Stimulated activated CD4-positive, alpha-beta T cell treated with anti-CD3 and anti-CD28 coated beads, Interleukin-4, amount 100 ng/mL, for 24 hours (primary cell): ENCODE measurements around the gene CNTNAP2.

Source experiments
- DNase-seq: peaks from one replicate; pipeline ENCODE4 v3.0.0-alpha.2; 2020

The CNTNAP2 gene

DNA sequence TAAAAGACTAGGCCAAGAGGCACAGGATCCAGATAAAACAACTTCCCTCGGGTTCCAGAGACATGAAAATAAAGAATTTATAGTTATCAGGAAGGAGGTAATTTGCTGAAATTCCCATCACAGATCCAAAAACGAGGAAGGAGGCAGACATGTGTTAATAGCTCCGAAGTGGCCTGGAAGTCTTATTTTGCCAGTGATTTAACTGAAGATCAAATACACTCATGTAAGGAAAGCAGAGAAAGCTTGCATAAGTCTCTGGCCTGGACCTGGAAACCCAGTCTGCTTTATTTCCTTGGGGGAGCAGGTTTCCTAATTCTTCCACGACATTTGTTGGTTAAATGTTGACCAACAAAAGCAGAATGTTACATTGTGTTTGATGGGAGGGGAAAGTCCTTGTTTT lies 1975.3 kb downstream of the CNTNAP2 start:
- DNase-seq: no peak

DNA sequence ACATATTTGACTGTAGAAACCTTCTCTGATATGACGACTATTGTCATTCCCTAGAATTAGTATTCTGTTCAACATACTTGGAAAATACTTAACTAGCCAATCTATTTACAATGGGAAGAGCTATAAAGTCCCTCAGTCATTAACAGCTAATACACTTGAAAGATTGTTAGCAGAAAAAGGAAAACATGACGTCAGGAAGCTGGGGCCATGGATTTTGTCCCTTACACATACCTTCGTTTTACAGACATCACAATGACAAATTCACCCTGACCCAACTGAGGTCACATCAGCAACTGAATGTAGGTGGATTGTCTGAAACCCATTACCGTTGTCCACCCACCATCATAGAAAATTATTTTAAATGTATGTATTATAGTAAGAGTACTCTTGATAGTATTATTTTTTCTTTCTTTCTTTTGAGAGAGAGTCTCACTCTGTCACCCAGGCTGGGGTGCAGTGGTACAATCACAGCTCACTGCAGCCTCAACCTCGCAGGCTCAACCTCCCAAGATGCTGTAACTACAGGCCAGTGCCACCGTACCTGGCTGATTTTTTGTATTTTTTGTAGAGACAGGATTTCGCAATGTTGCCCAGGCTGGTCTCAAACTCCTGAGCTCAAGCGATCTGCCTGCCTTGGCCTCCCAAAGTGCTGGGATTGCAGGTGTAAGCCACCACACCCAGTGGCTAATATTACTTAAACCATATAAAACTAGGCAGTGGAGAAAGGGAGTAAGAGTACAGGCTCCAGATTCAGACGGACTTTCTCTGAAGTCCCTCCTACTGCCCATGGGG lies 1977.0 kb downstream of the CNTNAP2 start:
- no peak for DNase-seq

DNA sequence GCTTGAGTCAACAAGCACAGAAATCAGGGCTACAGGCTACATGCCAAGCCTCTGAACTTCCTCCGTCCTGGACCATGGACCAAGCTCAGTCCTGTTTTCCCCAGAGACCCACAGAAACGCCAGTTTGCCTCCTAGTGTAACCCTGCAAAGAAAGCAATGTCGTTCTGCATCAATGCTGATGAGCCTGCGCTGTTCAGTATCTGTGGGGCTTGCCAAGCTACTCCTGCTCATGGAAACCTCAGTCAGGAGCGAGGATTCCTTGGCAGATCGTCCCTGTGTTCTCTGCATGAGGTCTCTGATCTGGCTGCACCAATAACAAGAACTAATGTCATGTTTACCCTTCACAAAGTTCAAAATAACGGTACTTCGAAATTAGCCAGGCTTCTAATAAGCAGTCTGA lies 1978.5 kb downstream of the CNTNAP2 start:
- DNase-seq: no peak

DNA sequence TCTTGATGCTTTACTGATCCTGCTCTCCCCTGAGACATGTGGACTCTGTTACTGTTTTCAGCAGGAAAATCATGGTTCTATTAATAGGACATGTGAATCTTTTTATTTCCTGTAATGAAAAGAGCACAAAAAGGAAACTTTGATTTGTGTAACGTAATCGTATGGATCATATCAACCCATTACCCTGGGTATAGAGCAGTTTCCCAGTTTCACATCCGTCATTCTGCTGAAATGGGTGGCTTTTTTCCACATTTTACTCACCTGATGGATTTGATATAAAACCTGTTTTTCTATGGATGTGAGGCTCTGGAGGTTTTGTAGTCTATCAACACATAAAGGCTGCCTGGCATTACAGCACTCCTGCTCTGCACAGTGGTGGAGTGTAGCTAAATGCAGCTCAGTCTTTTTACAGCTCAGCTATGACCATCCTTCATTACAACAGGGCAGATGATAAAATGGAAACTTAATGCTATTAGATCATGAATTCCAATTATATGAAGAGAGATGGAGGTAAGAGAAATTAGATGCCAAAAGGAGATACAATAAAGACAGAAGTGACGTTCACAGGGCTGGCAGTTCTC lies 1987.6 kb downstream of the CNTNAP2 start:
- no peak for DNase-seq

DNA sequence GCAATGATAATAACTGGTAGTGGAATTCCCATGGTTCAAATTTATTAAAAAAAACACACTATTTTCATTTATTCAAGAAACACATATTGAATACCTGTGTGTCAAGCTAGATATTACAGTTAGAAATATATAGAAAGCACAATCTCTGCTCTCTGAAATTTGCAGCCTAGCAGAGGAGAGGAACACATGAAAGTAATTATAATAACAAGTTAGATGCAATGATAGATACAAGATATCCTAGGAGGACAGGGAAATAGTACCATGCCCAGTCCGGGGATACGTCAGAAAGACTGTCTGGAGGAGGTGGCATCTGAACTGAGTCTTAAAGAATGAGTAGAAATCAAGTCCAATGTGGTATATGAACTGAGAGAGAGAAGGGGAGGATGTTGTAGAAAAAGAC lies 1988.3 kb downstream of the CNTNAP2 start:
- DNase-seq: no peak

DNA sequence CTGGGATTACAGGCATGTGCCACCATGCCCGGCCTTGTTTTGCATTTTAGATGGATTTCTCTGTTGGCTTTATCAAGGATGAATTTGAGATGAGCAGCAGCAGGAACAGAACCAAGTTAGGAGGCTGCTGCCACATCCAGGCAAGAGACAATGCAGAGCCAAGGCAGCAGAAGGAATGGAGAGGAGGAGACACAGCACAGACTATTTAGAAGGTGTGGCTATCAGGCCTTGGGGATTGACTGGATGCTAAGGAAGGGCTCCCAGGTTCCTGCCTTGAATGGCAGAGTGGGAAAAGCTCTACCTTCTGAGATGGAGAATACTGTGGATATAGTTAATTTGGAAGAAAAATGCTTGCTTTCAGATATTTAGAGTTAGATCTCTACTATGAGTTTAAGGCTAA lies 1989.3 kb downstream of the CNTNAP2 start:
- DNase-seq: no peak

DNA sequence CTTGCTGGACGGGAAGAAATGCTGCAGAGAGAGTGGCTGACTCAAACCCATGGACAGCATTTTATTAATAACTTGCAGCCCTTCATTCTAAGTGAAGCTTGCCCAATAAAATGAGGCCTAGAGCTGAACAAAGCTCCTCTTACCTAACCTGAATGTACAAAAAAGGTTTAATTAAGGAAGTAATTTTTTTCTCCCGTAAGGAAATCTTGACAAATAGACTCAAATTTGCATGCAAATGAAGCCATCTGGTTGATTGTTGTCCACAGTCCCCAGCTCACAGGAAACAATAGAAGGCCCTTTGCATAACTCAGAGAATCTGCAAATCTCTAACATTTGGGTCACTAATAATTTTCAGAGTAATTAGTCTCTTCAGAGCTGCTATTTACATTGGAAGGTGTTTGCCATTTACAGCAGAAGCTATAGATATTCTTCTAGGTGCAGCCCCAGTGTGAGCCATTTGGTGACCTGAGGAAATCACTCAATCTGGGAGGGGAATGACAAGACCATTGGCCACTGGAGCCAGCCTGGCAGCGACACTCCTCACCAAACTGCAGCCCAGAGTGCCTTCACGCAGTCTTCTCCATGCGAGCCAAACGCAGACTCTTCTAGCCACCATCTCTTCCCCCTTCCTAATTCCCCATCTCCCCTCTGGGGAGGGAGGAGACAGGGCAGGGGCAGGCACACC lies 1991.0 kb downstream of the CNTNAP2 start:
- DNase-seq: no peak

DNA sequence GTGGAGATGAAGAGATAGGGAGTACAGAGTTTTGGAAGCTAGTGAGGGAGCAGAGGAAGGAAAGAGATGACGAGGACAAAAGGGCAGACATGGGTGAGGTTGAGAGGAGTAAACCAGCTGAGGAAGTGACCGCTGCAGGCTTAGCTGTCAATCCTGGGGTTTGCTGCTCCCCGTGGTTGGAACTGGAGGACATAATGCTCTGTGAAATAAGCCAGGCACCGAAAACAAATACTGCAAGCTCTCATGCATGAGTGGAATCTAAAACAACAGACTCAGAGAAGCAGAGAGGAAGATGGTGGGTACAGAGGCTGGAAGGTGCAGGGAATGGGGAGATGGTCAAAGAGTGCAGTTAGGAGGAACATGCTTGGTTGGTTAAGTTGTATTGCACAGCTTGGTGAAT lies 1991.8 kb downstream of the CNTNAP2 start:
- DNase-seq: no peak

DNA sequence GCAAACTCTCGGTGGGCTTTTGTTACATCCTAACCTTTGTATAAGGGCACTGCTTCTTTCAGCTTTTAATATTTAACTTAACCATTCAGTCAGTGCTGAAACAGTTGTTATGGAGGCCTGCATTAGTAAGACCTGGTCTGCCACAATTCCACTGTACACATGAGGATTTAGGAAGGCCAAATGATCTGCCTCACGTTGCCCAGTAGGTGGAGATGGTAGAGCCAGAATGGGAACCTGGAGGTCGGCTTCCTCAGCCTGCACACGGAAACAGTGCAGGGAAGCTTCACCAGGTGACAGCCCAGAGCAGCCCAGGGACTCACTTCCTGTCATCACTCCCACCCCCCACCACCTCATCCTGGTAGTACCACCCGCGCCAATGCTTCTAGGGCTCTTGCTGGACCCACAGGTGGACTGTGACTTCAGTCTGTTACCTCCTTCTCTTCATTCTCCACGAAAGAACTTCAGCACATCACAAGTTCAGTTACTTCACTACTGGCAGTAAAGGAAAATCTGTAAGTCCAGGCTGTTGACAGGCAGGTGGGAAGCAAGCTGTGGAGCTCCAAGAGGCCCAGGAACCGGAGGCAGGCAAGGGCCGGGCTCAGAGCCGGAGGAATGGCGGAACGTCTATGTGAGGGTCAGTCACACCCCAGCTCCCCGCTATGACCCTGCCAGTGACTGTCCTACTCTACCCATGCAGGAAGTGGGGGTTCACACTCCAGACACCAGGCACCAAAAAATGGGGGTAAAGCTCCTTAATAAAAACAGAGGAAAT lies 1993.7 kb downstream of the CNTNAP2 start:
- no peak for DNase-seq

DNA sequence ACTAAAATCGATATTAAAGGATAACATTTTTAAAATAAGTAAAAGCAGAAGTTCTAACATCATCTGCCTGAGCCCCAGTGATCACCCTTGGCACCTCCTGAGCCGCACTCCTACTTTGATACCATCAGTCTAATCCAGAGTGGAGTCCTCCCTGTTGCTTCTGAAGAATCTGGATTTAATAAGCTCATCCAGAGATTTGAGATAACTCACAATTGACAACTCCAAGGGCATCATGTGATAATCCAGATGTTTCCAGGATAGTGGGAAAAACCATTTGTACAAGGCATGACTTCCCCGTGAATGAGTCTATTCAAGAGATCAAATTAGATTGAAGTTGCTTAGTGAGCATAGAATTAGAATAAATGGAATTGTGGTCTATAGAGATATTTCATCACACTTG lies 1998.2 kb downstream of the CNTNAP2 start:
- no peak for DNase-seq

DNA sequence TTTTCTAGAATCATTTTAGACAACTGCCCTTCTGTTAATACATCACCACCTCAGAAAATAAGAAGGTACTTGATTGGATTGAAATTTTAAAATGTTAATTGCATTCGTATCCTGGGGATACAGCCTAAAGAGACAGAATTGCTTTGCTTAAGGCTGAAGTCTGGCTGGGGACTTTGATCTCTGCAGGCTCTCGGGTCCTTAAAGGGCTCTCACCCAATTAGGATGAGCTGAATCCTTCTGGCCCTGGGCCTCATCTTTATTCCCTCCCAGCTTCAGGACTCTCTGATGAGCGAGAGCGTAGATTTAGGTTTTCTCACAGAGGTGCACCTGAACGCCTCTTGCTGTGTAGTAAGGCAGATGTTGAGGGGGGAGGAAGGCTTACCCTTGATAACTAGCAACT lies 1998.7 kb downstream of the CNTNAP2 start:
- no peak for DNase-seq

DNA sequence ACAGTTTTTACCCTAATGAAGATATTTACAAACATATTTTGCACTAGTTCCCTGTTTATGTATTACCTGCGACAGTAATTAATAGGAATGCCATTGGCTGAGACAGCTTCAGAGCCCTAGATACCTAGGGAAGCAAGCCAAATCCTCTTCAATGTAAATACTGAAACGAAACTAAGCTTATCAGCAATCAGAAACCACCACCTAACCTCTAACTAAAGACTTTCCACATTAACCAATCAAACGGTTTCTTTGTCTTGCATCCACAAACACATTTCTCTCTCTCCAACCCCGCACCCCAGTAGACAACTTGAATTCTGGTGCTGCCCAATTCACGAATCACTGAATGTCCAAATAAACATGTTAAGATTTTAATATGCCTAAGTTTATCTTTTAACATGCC lies 1999.6 kb downstream of the CNTNAP2 start:
- DNase-seq: no peak

DNA sequence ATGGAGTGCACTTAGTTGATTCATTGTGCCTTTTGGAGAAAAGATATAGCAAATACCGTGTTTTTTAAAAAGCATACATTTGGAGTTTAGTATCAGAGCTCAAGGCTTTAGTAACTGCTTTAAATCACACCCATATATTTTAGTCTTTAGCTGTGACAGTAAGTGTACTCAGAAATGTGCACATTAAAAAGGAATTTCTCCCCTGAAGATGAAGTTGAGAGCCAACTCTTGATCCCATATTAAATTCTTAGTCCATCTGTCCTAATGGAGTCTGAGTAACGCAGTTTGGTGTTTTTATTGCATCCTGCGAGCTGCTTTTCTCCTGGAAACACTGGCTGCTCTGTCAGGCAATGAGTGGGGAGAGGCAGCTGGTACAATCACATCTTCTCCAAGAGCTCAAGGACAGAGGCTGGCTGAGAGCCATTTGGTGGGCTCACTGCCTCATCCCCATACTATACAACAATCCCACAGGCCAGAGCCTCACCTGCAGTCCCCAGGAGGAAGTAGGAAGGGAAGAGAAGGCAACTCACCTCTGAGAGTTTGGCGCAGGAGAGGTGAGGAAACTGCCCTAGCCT lies 2000.3 kb downstream of the CNTNAP2 start:
- DNase-seq: no peak

DNA sequence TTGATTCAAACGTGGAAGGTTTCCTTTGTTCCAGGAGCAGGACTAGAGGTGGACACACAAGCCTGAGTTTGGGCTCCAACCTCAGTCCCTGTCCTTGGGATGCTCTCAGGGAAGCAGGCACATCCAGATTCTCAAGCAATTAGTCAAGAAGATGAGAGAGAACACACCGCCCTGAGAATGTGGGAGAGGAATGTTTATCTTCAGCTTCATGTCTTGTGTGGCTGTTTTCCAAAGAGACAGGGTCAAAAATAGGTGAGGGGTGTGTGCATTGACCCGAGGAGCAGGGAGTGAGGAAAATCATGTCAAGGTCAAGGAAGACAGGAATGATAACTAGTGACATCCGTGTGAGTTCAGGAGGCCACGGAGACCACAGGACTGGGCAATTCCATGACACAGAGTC lies 2001.8 kb downstream of the CNTNAP2 start:
- no peak for DNase-seq

DNA sequence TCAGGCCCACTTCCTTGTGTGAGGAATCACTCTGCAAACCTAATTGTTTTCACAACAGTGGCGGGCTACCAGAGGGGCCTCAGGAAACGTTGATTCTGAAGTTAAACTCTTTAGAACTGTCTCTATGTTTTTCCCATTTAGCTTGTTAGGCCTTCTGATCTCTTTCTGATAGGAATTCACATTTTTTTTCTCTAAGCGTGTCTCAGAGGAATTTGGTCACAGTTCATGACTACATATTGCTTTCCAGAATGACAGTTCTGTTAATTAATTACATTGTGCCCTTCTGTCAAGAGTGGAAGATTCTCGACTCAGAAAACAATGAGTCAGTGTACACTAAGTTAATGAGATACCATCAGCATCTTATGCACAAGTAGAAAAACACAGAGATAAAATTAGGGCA lies 2004.8 kb downstream of the CNTNAP2 start:
- DNase-seq: no peak

DNA sequence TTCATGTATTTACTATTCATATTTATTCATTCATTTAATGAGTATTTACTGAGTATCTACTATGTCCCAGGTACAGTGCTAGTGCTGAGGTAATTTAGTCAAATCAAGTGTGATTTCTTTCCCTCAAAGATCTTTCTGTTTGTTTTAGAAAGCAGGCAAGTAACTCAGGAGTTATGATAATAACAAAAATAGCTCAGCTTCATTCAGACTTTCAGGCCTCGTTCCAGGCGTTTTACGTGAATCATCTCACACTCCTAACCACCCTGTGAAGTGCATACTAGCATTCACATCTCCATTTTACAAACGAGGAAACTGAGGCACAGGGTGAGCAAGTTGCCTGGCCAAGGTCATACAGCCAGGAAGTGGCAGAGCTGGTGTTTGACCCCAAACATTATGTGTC lies 2005.2 kb downstream of the CNTNAP2 start:
- no peak for DNase-seq

DNA sequence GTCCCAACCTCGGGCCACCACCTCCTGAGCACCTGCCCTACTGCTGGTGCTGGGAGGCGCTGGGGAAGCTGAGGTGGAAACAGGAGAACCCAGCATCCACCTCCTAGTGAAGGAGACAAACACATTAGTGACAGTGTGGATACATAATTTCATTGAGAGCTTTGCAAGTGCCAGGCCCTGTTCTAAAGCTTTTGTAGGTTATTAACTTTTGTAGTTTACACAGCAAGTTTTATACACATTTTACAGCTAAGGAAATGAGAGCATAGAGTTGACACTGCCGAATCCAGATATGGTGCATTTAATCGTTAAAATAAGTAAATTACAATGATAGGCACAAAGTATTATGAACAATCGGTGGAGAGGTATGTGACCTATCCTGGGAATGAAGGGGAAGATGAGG lies 2007.9 kb downstream of the CNTNAP2 start:
- no peak for DNase-seq

DNA sequence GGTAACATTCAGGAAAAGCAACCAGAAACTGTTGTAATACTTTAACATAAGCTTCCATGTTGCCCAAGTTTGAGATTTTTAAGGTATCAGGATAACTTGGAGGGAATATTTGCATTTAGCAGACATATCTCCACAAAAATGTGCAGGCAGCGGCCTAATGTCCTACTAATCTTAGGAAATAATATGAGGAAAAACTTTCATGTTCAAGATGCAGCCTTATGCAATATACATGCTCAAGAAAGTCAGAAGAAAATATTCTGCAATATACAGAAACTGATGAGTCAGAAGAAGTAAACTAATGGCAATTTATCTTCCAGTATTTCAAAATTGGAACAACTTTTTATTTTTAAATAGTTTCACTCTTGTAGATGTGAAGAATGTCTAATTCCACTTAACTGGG lies 2010.8 kb downstream of the CNTNAP2 start:
- no peak for DNase-seq

DNA sequence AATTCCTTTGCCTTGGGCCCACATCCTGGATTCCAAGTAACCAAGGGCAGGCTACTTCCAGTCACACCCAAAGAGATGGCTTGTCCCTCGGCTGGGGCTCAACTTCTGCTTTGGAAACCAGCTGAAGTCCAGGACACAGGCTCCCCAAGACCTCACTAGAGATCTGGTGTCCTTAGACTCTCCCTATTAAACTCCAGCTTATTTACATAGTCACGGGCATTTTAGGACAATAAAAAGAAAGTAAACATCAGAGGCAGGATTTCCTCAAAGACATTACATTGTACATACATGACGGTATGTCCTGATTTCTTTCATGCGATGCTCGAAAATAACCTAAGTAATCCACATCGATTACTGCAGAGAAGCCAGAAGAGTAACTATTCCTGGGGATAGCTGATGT lies 2012.4 kb downstream of the CNTNAP2 start:
- no peak for DNase-seq

DNA sequence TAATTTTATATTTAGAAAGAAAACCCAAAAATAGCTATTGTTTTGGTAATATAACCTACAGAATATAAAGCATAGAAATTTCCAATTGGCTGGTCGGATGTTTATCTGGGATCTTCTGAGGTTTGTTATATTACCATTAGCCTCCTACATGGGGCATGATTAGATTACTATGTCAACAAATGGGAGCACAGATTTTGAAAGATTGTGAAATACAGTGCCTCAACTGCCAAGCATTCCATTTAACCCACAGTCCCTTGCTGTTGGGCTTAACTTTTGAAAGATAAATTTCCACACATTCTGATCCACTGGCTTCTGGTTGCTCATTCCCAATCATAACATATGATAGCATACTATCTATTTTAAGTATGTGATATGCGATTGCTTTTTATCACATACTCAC lies 2018.5 kb downstream of the CNTNAP2 start:
- no peak for DNase-seq

DNA sequence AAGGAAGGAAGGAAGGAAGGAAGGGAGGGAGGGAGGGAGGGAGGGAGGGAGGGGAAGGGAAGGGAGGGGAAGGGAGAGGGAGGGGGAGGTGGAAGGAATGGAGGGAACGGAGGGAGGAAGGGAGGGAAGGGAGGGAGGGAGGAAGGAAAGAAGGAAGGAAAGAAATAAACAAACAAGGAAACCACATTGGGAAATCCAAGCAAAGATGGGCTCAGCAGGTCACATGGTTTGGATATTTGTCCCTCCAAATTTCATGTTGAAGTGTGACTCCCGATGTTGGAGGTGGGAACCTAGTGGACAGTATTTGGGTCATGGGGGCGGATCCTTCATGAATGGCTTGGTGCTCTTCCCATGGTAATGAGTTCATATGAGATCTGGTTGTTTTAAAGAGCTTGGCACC lies 2019.4 kb downstream of the CNTNAP2 start:
- no peak for DNase-seq

DNA sequence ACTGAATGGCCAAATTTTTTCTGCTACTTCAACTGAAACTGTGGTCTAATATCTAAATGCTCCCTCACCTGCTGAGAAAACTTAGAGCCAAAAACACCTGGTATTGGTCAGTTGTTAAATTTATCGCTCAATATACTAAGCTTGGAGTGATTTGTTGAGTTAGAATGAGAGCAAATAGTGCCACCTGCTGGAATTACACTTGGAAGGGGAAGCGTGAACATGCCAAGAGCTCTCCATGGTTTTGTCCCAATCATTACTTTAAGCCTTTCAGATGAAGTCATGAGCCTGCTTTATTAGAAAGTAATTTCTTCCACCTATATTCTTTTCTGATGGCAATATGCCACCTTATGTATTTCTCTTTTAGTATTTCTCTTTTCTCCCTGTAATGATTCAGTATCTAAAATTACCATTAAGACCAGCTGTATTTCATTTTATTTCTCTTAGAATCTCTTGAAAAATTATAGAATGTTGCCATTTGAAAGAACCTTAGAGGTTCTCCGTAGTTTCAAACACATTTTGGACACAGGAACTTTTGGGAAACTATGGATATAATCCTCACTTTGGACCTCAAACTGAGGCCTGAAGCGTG lies 2026.2 kb downstream of the CNTNAP2 start:
- DNase-seq: no peak

DNA sequence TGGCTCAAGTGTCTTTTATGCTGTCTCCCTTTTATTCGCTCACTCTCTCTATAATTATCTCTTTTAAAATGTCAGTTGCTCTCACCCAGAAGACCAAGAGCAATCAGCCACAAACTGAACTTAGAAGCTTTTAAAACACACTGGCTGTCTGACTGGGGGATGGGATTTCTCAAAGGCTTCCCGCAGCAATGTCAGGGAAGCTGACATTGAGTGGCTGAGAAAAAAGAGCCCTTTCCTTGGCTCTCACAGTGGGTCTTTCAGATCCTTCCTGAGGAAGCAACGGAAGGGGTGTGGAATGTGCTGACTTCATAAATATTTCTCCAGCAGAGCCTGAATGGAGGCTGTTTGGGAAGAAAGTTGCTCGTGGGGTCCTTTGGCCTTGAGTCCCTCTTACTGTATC lies 2028.2 kb downstream of the CNTNAP2 start:
- DNase-seq: no peak
